ENCODE measurements around the gene TMEM61. TPM values are rescaled to one million over a fixed set of nuclear protein-coding genes. Genes with fewer than 3 reads are reported as not detected.

Gene TMEM61
- total and polyA plus RNA-seq, 2 of the 8 experiments (the other 6 are each of a cell fraction or from before 2014, with no cell fraction given) = 0.54 to 1.4 TPM

GRCh38 chr1:54989473-54989872 is 9.0 kb downstream of the TMEM61 start (continued):
- TF ChIP-seq HDAC2 (IDR thresholded peaks at IDR 0.05; ENCODE audit: borderline replicate concordance in 1 of 2, low read depth in 2 of 2, low read length in 2 of 2) = no peak
- TF ChIP-seq FOSL1 (IDR thresholded peaks at IDR 0.05; ENCODE audit: insufficient read depth, low read depth, low read length) = no peak
- no peak for TF ChIP-seq SP4 (IDR thresholded peaks at IDR 0.05; ENCODE audit: low read length)
- no peak for TF ChIP-seq SP2 (IDR thresholded peaks at IDR 0.05; ENCODE audit: low read length)
- no peak for TF ChIP-seq CTCF (IDR thresholded peaks at IDR 0.05; ENCODE audit: control extremely low read depth in 1 of 3, insufficient read depth in 1 of 3, low read depth in 1 of 3, low read length in 3 of 3)
- TF ChIP-seq KDM4A (IDR thresholded peaks at IDR 0.05; ENCODE audit: low read depth, low read length, severe bottlenecking) = no peak

Data from H1 (cell line).